ENCODE measurements around the gene AP2B1.
"Not testable (repeated sequence)": the region's sequence is repeated elsewhere in the genome, so short reads cannot be mapped to it uniquely, and the experiment has no call there.

AP2B1 gene

GRCh38 chr17:35587074-35587961 lies at the start of gene AP2B1:
Gene AP2B1 (plus strand): TSS chr17:35587322. CDS start chr17:35594031, 6,709 bp downstream.
- peak; percentile 90 to 94 for DNase-seq (ENCODE audit: low read depth in 2 of 2)

- DNase-seq (ENCODE audit: low read depth in 2 of 2) = no peak
Measured at GRCh38 chr17:35537601-35538141, 49.5 kb upstream of the AP2B1 start, which contains the start of gene SLFN12L. Gene SLFN12L (minus strand): TSS chr17:35537678. CDS start chr17:35522364, 15,314 bp downstream.

- no peak for DNase-seq (ENCODE audit: low read depth in 2 of 2)
Measured at GRCh38 chr17:35539659-35540026, 47.5 kb upstream of the AP2B1 start.

- no peak for DNase-seq (ENCODE audit: low read depth in 2 of 2)
Measured at GRCh38 chr17:35540589-35541404, 46.3 kb upstream of the AP2B1 start.

- DNase-seq (ENCODE audit: low read depth in 2 of 2) = no peak
Measured at GRCh38 chr17:35541434-35541833, 45.7 kb upstream of the AP2B1 start.

- no peak for DNase-seq (ENCODE audit: low read depth in 2 of 2)
Measured at GRCh38 chr17:35542990-35543389, 44.1 kb upstream of the AP2B1 start.

- no peak for DNase-seq (ENCODE audit: low read depth in 2 of 2)
Measured at GRCh38 chr17:35543856-35544255, 43.3 kb upstream of the AP2B1 start.

GRCh38 chr17:35545150-35545549 lies 42.0 kb upstream of the AP2B1 start:
- DNase-seq (ENCODE audit: low read depth in 2 of 2) = no peak

GRCh38 chr17:35546487-35546886 lies 40.6 kb upstream of the AP2B1 start:
- DNase-seq (ENCODE audit: low read depth in 2 of 2) = no peak

GRCh38 chr17:35548208-35548810 lies 38.8 kb upstream of the AP2B1 start:
- DNase-seq (ENCODE audit: low read depth in 2 of 2) = no peak

GRCh38 chr17:35548978-35549377 lies 38.1 kb upstream of the AP2B1 start:
- DNase-seq (ENCODE audit: low read depth in 2 of 2) = no peak

GRCh38 chr17:35553310-35553709 lies 33.8 kb upstream of the AP2B1 start:
- no peak for DNase-seq (ENCODE audit: low read depth in 2 of 2)

- no peak for DNase-seq (ENCODE audit: low read depth in 2 of 2)
Measured at GRCh38 chr17:35554668-35555067, 32.5 kb upstream of the AP2B1 start.

GRCh38 chr17:35555691-35556090 lies 31.4 kb upstream of the AP2B1 start:
- no peak for DNase-seq (ENCODE audit: low read depth in 2 of 2)

GRCh38 chr17:35557353-35557752 lies 29.8 kb upstream of the AP2B1 start:
- DNase-seq (ENCODE audit: low read depth in 2 of 2) = no peak

GRCh38 chr17:35559495-35560210 lies 27.5 kb upstream of the AP2B1 start:
- no peak for DNase-seq (ENCODE audit: low read depth in 2 of 2)

GRCh38 chr17:35560703-35561102 lies 26.4 kb upstream of the AP2B1 start, which contains the start of gene SLFN14:
Gene SLFN14 (minus strand): TSS chr17:35560819. CDS start chr17:35558062, 2,757 bp downstream.
- no peak for DNase-seq (ENCODE audit: low read depth in 2 of 2)

- DNase-seq (ENCODE audit: low read depth in 2 of 2) = not testable (repeated sequence)
Measured at GRCh38 chr17:35563181-35563580, 23.9 kb upstream of the AP2B1 start.

GRCh38 chr17:35566968-35567367 lies 20.2 kb upstream of the AP2B1 start:
- no peak for DNase-seq (ENCODE audit: low read depth in 2 of 2)

GRCh38 chr17:35568561-35568960 lies 18.6 kb upstream of the AP2B1 start:
- no peak for DNase-seq (ENCODE audit: low read depth in 2 of 2)

GRCh38 chr17:35569405-35569804 lies 17.7 kb upstream of the AP2B1 start:
- no peak for DNase-seq (ENCODE audit: low read depth in 2 of 2)
